ENCODE data around the gene SH3BP1. TPM values are rescaled to one million over a fixed set of nuclear protein-coding genes. Genes with fewer than 3 reads are reported as not detected.
A peak's percentile ranks its signal among the peaks of the same experiment; 100 is the strongest.

The SH3BP1 gene
- total RNA-seq, 2 donors from 2014 or later, result 1.5 to 4.0 TPM

DNA sequence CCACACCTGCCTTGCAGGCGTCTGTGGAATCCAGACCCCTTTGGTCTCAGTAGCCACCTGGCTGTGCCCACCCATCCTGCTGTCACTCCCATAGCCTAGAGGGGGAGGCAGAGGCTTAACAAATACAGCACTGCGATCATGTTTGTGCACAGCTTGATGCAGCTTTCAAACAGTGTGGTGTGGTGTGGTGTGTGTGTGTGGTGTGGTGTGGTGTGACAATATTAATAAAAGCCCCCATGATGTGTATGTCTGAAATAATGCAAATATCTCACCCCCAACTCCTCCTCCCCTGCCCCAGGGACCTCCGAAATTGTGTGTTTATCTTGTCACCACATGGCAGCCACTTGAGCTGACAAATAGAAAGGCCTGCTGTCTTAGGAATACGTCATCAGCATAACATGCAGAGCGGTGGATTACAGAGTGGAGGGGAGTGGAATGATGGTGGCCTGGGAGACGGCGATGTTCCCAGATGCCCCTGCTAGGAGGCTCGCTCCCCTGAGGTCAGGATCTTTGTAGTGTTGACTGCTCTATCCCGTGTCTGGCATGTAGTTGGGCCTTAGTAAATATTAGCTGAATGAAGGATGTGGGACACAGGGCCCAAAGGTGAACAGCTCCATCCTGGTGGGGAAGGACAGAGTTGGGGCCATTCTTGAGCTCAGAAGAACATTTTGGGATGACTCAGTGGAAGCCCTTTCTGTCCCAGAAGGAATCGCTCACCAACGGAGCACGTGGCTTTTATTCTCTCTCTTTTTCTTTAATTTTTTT lies 21.9 kb downstream of the SH3BP1 start:
- no peak for DNase-seq (ENCODE audit: low spot score)
- Histone ChIP-seq H3K4me3 (no peak overlapping the region), H3K27me3 (no peaks in the 10 kb centered on the region), H3K36me3 (peaks cover 6% of the 10 kb centered on the region), H3K4me1 (peaks cover 0 to 64% of the 10 kb centered on the region in 2 donors), H3K27ac (peak overlapping the region; percentile 73 to 81), H3K9me3 (no peaks in the 10 kb centered on the region)
- TF ChIP-seq, protein P1, sequence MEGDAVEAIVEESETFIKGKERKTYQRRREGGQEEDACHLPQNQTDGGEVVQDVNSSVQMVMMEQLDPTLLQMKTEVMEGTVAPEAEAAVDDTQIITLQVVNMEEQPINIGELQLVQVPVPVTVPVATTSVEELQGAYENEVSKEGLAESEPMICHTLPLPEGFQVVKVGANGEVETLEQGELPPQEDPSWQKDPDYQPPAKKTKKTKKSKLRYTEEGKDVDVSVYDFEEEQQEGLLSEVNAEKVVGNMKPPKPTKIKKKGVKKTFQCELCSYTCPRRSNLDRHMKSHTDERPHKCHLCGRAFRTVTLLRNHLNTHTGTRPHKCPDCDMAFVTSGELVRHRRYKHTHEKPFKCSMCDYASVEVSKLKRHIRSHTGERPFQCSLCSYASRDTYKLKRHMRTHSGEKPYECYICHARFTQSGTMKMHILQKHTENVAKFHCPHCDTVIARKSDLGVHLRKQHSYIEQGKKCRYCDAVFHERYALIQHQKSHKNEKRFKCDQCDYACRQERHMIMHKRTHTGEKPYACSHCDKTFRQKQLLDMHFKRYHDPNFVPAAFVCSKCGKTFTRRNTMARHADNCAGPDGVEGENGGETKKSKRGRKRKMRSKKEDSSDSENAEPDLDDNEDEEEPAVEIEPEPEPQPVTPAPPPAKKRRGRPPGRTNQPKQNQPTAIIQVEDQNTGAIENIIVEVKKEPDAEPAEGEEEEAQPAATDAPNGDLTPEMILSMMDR (IDR thresholded peaks at IDR 0.05), result peak; percentile 26 to 66

DNA sequence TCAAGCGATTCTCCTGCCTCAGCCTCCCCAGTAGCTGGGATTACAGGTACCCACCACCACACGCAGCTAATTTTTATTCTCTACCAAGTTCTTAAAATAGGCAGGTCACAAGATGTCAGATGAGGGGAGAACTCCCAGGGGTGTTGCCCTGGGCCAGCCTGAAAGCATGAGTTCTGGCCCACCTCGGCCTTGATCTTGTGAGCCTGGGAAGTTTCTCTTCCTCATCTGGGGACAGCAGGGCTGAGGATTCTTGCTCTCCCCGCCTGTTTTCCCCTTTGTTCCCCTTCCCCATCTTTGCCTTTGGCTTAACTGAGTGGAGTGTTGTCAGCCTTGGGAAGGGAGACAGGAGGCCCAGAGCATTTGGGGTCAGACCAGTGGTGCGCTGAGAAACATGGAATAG lies 22.6 kb downstream of the SH3BP1 start:
- Histone ChIP-seq H3K4me1 (peaks cover 0 to 64% of the 10 kb centered on the region in 2 donors), H3K9me3 (no peaks in the 10 kb centered on the region), H3K27ac (peak overlapping the region; percentile 73 to 81), H3K27me3 (no peaks in the 10 kb centered on the region), H3K4me3 (no peak overlapping the region), H3K36me3 (peaks cover 6% of the 10 kb centered on the region)
- DNase-seq (ENCODE audit: low spot score), result no peak
- TF ChIP-seq, protein P1 (IDR thresholded peaks at IDR 0.05), result no peak

DNA sequence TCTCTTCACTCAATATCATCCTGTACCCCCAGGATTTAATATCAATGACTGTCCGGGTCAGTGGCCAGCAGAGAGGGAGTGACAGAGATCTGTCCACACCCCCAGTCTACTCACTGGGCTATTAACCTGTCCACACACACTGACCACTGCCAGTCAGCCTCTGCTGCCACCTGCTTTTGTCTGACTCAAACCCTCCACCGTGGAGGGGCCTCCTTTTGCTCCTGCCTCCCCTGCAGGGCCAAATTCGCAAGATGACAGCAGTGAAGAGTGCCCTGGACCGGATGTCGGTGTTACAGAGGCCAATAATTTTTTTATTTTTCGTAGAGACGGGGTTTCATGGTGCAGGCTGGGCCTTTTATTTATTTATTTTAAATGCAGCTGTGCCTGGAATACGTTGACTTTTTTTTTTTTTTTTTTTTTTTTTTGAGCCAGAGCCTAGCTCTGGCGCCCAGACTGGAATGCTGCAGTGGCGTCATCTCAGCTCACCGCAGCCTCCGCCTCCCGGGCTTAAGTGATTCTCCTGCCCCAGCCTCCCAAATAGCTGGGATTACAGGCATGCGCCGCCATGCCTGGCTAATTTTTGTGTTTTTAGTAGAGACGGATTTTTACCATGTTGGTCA lies 24.2 kb downstream of the SH3BP1 start:
- H3K27me3 ChIP-seq, result no peaks in the 10 kb centered on the region
- DNase-seq (ENCODE audit: low spot score), result no peak
- peaks cover 0 to 57% of the 10 kb centered on the region in 2 donors for H3K4me1 ChIP-seq
- no peak overlapping the region for H3K4me3 ChIP-seq
- H3K36me3 ChIP-seq, result peaks cover 6% of the 10 kb centered on the region
- peak overlapping the region in 1 of 2 donors; percentile 38 for H3K27ac ChIP-seq
- TF ChIP-seq, protein P1 (IDR thresholded peaks at IDR 0.05), result no peak
- no peaks in the 10 kb centered on the region for H3K9me3 ChIP-seq

DNA sequence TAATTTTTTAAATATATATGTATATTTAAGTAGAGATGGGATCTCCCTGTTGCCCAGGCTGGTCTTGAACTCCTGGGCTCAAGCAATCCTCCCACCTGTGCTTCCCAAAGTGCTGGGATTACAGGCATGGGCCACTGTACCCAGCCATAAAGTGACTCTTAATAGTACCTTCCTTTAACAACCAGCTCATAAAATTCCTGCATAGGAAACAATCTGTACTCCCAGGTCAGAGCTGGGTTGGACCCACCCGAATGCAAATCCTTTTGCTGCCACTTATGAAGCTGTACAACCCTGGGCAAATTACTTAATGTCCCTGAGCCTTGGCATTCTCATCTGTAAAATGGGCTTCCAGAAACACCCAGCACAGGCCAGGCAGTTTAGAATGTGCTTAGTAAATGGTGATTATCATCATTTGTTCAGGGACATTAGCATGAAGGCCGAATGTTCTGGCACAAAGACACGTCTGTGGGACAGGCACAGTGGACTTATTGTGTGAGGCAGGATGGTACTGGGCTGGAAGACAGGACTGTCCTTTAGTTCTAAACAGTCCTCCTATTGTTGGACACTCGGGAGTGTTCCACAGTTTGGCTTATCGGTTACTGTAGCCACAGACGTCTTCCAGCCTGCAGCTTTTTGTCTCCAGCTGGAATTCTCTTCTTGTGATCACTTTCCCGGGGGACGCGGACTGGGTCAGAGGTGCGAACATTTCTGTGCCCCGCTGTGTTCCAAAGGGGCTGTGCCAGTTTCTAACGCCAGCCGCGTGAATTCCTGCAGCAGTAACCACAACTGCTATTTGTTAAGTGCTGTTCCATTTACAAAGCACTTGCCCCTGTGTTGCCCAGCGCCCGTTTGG lies 25.0 kb downstream of the SH3BP1 start:
- TF ChIP-seq, protein P1 (IDR thresholded peaks at IDR 0.05), result no peak
- H3K27ac ChIP-seq, result peak overlapping the region; percentile 38 to 46
- peaks cover 0 to 53% of the 10 kb centered on the region in 2 donors for H3K4me1 ChIP-seq
- H3K4me3 ChIP-seq, result no peak overlapping the region
- peaks cover 6% of the 10 kb centered on the region for H3K36me3 ChIP-seq
- no peaks in the 10 kb centered on the region for H3K27me3 ChIP-seq
- H3K9me3 ChIP-seq, result no peaks in the 10 kb centered on the region
- no peak for DNase-seq (ENCODE audit: low spot score)

DNA sequence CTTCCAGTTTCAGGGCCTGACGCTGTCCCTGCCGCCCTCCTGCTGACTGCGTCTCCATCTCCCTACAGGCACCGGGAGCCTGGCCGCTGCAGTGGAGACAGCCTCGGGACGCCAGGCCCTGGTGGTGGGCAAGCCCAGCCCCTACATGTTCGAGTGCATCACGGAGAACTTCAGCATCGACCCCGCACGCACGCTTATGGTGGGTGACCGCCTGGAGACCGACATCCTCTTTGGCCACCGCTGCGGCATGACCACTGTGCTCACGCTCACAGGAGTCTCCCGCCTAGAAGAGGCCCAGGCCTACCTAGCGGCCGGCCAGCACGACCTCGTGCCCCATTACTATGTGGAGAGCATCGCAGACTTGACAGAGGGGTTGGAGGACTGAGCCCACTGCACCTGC lies 26.0 kb downstream of the SH3BP1 start:
- no peak overlapping the region for H3K4me3 ChIP-seq
- no peaks in the 10 kb centered on the region for H3K9me3 ChIP-seq
- peaks cover 0 to 43% of the 10 kb centered on the region in 2 donors for H3K4me1 ChIP-seq

More for the DNA sequence above, 26.0 kb downstream of the SH3BP1 start:
- Histone ChIP-seq H3K36me3 (peaks cover 6% of the 10 kb centered on the region), H3K27ac (no peak overlapping the region), H3K27me3 (no peaks in the 10 kb centered on the region)
- DNase-seq (ENCODE audit: low spot score), result no peak
- TF ChIP-seq, protein P1 (IDR thresholded peaks at IDR 0.05), result no peak

All from right atrium auricular region (tissue), 2 donors.